HEK293 (cell line): ENCODE data around the gene ZNF41.

Experiments
- CTCF ChIA-PET: fragments of 350-600 bp; formaldehyde crosslinking; extraction: SDS; loops from one replicate; lab custom pipeline; 2021; ENCODE audit warnings: antibody characterized with exemption; lab: Yijun Ruan, JAX
- POLR2A ChIA-PET: fragments of 300-600 bp; formaldehyde crosslinking; extraction: SDS; loops from one replicate; lab custom pipeline; 2020; ENCODE audit warnings: antibody characterized with exemption, inconsistent platforms; lab: Yijun Ruan, JAX
- H3K27ac ChIP-seq: fragments of 200-500 bp; sonication (Bioruptor generic); 2 replicates; pipeline ENCODE4 v1.5.1; 2014; ENCODE audit warnings: low read depth, low read length, control low read depth, inconsistent platforms; ENCODE audit errors: extremely low read depth
- H3K36me3 ChIP-seq, 2 experiments: fragments of 200-500 bp in 1 of 2; sonication (Bioruptor generic) in 1 of 2; 1 replicate in 1 of 2; 2 replicates in 1 of 2; pipeline ENCODE4 v1.5.1; 2014 to 2017; ENCODE audit warnings: inconsistent platforms in 2 of 2, low read length in 2 of 2; ENCODE audit not compliant: control insufficient read depth in 2 of 2, insufficient read depth in 1 of 2
- H3K4me1 ChIP-seq: fragments of 200-500 bp; sonication (Bioruptor generic); 2 replicates; pipeline ENCODE4 v1.5.1; 2014; ENCODE audit warnings: mild to moderate bottlenecking, low read length, inconsistent platforms; ENCODE audit not compliant: control insufficient read depth, insufficient read depth
- H3K4me3 ChIP-seq: 2 replicates; pipeline ENCODE4 v1.5.1; 2011; ENCODE audit warnings: low read depth, mild to moderate bottlenecking, control low read depth, low read length, moderate library complexity
- H3K9me3 ChIP-seq: fragments of 200-500 bp; sonication (Bioruptor generic); 2 replicates; pipeline ENCODE4 v1.5.1; 2014; ENCODE audit warnings: low read depth, low read length, inconsistent platforms; ENCODE audit not compliant: control insufficient read depth, insufficient read depth
- GLIS1 ChIP-seq: fragments of 450-650 bp; formaldehyde crosslinking; IDR thresholded peaks from 2 replicates; pipeline ENCODE4 v1.5.1; 2016; ENCODE audit warnings: missing biosample characterization, missing genetic modification characterization
- HOXA7 ChIP-seq: sonication (generic); formaldehyde crosslinking; IDR thresholded peaks from 2 replicates; pipeline ENCODE4 v1.8.1; 2022; ENCODE audit warnings: missing genetic modification reagents, borderline replicate concordance
- IKZF3 ChIP-seq: fragments of 450-650 bp; IDR thresholded peaks from 2 replicates; pipeline ENCODE4 v1.5.0; 2018; ENCODE audit warnings: missing biosample characterization, mild to moderate bottlenecking, missing genetic modification characterization, moderate library complexity
- KLF7 ChIP-seq: fragments of 450-650 bp; formaldehyde crosslinking; IDR thresholded peaks from 2 replicates; pipeline ENCODE4 v1.5.1; 2016; ENCODE audit warnings: missing biosample characterization, missing genetic modification characterization, borderline replicate concordance
- KLF9 ChIP-seq: fragments of 450-650 bp; formaldehyde crosslinking; IDR thresholded peaks from 2 replicates; pipeline ENCODE4 v1.5.1; 2016; ENCODE audit warnings: missing biosample characterization, missing genetic modification characterization, low read depth
- PRDM4 ChIP-seq: fragments of 450-650 bp; formaldehyde crosslinking; IDR thresholded peaks from 2 replicates; pipeline ENCODE4 v1.5.1; 2017; ENCODE audit warnings: missing biosample characterization, missing genetic modification characterization
- SP3 ChIP-seq: fragments of 450-650 bp; formaldehyde crosslinking; IDR thresholded peaks from 2 replicates; pipeline ENCODE4 v1.5.1; 2016; ENCODE audit warnings: missing biosample characterization, missing genetic modification characterization
- ZBTB17 ChIP-seq: fragments of 450-650 bp; formaldehyde crosslinking; IDR thresholded peaks from 2 replicates; pipeline ENCODE4 v1.5.1; 2016; ENCODE audit warnings: missing biosample characterization, missing genetic modification characterization
- ZBTB48 ChIP-seq: fragments of 450-650 bp; formaldehyde crosslinking; IDR thresholded peaks from 2 replicates; pipeline ENCODE4 v1.5.1; 2016; ENCODE audit warnings: missing biosample characterization, missing genetic modification characterization
- ZIC2 ChIP-seq: fragments of 450-650 bp; formaldehyde crosslinking; IDR thresholded peaks from 2 replicates; pipeline ENCODE4 v1.5.1; 2016; ENCODE audit warnings: missing biosample characterization, missing genetic modification characterization
- ZNF121 ChIP-seq: fragments of 450-650 bp; formaldehyde crosslinking; IDR thresholded peaks from 2 replicates; pipeline ENCODE4 v1.5.1; 2016; ENCODE audit warnings: missing biosample characterization, missing genetic modification characterization
- ZNF248 ChIP-seq: fragments of 450-650 bp; formaldehyde crosslinking; IDR thresholded peaks from 2 replicates; pipeline ENCODE4 v1.5.1; 2017; ENCODE audit warnings: missing biosample characterization, missing genetic modification characterization
- ZNF266 ChIP-seq: fragments of 450-650 bp; formaldehyde crosslinking; IDR thresholded peaks from 2 replicates; pipeline ENCODE4 v1.5.1; 2016; ENCODE audit warnings: missing biosample characterization, missing genetic modification characterization, low read depth
- ZNF335 ChIP-seq: fragments of 450-650 bp; formaldehyde crosslinking; conservative IDR thresholded peaks from 2 replicates; pipeline ENCODE4 v1.5.1; 2016; ENCODE audit warnings: missing biosample characterization, missing genetic modification characterization
- ZNF473 ChIP-seq: fragments of 450-650 bp; formaldehyde crosslinking; IDR thresholded peaks from 2 replicates; pipeline ENCODE4 v1.5.1; 2017; ENCODE audit warnings: missing biosample characterization, missing genetic modification characterization
- ZNF626 ChIP-seq: fragments of 450-650 bp; sonication (Bioruptor Pico); formaldehyde crosslinking; IDR thresholded peaks from 2 replicates; pipeline ENCODE4 v1.5.1; 2018; ENCODE audit warnings: missing biosample characterization, missing genetic modification characterization, inconsistent platforms
- ZNF664 ChIP-seq: fragments of 450-650 bp; formaldehyde crosslinking; IDR thresholded peaks from 2 replicates; pipeline ENCODE4 v1.5.1; 2016; ENCODE audit warnings: missing biosample characterization, missing genetic modification characterization
- ZNF677 ChIP-seq: fragments of 450-650 bp; IDR thresholded peaks from 2 replicates; pipeline ENCODE4 v1.5.0; 2018; ENCODE audit warnings: missing biosample characterization, mild to moderate bottlenecking, missing genetic modification characterization, moderate library complexity
- ZNF692 ChIP-seq: fragments of 450-650 bp; formaldehyde crosslinking; IDR thresholded peaks from 2 replicates; pipeline ENCODE4 v1.5.1; 2016; ENCODE audit warnings: missing biosample characterization, missing genetic modification characterization
- ZNF776 ChIP-seq: fragments of 450-650 bp; formaldehyde crosslinking; IDR thresholded peaks from 2 replicates; pipeline ENCODE4 v1.5.0; 2017; ENCODE audit warnings: missing biosample characterization, missing genetic modification characterization, borderline replicate concordance
- ZNF777 ChIP-seq: fragments of 450-650 bp; formaldehyde crosslinking; IDR thresholded peaks from 2 replicates; pipeline ENCODE4 v1.5.1; 2017; ENCODE audit warnings: missing biosample characterization, missing genetic modification characterization, borderline replicate concordance
- ZSCAN16 ChIP-seq: fragments of 450-650 bp; formaldehyde crosslinking; IDR thresholded peaks from 2 replicates; pipeline ENCODE4 v1.5.1; 2016; ENCODE audit warnings: missing biosample characterization, missing genetic modification characterization
- TF ChIP-seq, protein P1 (sequence below): fragments of 450-650 bp; IDR thresholded peaks from 2 replicates; pipeline ENCODE4 v1.5.1; 2018; ENCODE audit warnings: missing biosample characterization, mild to moderate bottlenecking, missing genetic modification characterization
- TF ChIP-seq, protein P2 (sequence below): fragments of 450-650 bp; formaldehyde crosslinking; IDR thresholded peaks from 2 replicates; pipeline ENCODE4 v1.5.1; 2017; ENCODE audit warnings: missing biosample characterization, mild to moderate bottlenecking, missing genetic modification characterization, moderate library complexity

Gene ZNF41

DNA sequence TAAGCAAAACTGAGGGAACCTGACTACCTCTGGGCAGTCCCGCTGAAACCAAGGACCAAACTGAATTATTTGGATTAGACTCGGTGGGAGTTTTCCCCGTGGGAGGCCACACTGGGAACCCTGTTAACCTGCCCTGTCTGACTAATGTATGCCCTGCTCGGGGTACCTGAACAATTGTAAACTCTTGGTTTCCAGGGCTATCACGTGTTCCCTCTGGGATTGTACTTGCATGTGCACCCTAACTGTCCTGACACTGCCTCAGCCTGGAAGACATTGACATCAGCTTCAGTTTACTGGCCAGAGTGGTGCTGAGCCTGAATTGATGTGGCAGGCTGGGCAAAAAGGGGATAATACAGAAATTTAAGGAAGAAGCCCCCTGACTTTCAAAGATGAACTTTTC lies 20.1 kb upstream of the ZNF41 start:
- Histone ChIP-seq H3K4me1 (no peaks in the 10 kb centered on the region), H3K27ac (no peak overlapping the region), H3K36me3 (no peaks in the 10 kb centered on the region), H3K4me3 (no peak overlapping the region), H3K9me3 (no peaks in the 10 kb centered on the region)
- no peak for TF ChIP-seq HOXA7 (CRISPR knock-in tag)
- no peak for TF ChIP-seq KLF7 (tag by site-specific recombination)
- no peak for TF ChIP-seq ZNF266 (tag by site-specific recombination)
- no peak for TF ChIP-seq ZBTB17 (tag by site-specific recombination)
- TF ChIP-seq KLF9 (tag by site-specific recombination): no peak
- no peak for TF ChIP-seq PRDM4
- TF ChIP-seq ZNF664 (tag by site-specific recombination): no peak
- TF ChIP-seq ZNF121 (tag by site-specific recombination): no peak
- 0 out of 2 replicates have a peak, but pooled peaks have one; percentile 8 for TF ChIP-seq GLIS1 (tag by site-specific recombination)
- no peak for TF ChIP-seq ZNF776
- TF ChIP-seq ZNF473: no peak
- peak; percentile 81 for TF ChIP-seq ZBTB48 (tag by site-specific recombination)
- no peak for TF ChIP-seq ZNF626 (tag by site-specific recombination)
- TF ChIP-seq ZIC2: peak; percentile 77
- TF ChIP-seq SP3 (tag by site-specific recombination): no peak
- ChIA-PET CTCF (interaction anchor here (1.2 kb wide), 1 partner anchor 16 kb away, joined by 4 read pairs; no protein-coding TSS in a partner anchor), POLR2A (no interaction called here)

DNA sequence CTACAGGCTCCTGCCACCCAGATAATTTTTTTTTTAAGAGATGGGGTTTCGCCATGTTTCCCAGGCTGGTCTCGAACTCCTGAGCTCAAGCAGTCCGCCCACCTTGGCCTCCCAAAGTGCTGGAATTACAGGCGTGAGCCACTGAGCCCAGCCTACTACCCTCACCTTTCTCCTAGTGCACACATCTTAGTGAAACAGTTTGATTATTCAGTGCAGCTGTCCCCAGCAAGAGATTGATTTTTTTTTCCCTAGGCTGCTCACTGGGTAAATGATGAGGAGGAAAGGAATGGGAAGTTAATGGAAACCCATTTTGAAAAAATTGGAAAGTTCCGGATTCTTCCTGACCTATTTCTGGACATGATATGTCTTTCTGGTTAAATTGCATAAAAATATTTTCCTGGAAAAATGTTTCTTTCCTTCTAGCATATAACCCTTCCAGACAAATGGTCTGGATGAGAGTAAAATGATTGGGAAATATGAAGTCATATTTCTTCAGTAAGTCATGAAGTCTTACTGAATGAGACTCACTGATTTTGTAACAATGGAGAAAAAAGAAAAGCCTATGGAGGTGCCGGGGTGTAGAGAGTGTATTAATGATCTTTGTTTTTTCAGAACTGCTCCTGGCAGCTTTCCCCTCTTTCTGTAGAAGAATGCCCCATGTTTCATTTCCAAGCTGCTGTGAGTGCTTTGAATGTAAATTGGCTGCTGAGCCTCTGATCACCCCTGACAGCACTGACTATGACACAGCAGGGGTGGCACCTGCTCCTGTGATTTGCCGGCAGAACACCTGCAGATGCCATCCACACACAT lies 19.5 kb upstream of the ZNF41 start:
- CTCF ChIA-PET: interaction anchor here (1.1 to 4.0 kb wide), 3 partner anchors 15 to 30 kb away, joined by 4 to 33 read pairs (median 4); no protein-coding TSS in a partner anchor

More for the DNA sequence above, 19.5 kb upstream of the ZNF41 start:
- Histone ChIP-seq H3K27ac (no peak overlapping the region), H3K36me3 (no peaks in the 10 kb centered on the region), H3K9me3 (no peaks in the 10 kb centered on the region), H3K4me3 (no peak overlapping the region), H3K4me1 (no peaks in the 10 kb centered on the region)
- POLR2A ChIA-PET: interaction anchor here (1.2 kb wide), 1 partner anchor 53 kb away, joined by 5 read pairs; no protein-coding TSS in a partner anchor
- TF ChIP-seq ZNF692: no peak
- no peak for TF ChIP-seq ZNF677 (tag by site-specific recombination)
- TF ChIP-seq ZNF248 (tag by site-specific recombination): no peak
- no peak for TF ChIP-seq ZNF335
- TF ChIP-seq ZSCAN16 (tag by site-specific recombination): no peak
- TF ChIP-seq, protein P1, sequence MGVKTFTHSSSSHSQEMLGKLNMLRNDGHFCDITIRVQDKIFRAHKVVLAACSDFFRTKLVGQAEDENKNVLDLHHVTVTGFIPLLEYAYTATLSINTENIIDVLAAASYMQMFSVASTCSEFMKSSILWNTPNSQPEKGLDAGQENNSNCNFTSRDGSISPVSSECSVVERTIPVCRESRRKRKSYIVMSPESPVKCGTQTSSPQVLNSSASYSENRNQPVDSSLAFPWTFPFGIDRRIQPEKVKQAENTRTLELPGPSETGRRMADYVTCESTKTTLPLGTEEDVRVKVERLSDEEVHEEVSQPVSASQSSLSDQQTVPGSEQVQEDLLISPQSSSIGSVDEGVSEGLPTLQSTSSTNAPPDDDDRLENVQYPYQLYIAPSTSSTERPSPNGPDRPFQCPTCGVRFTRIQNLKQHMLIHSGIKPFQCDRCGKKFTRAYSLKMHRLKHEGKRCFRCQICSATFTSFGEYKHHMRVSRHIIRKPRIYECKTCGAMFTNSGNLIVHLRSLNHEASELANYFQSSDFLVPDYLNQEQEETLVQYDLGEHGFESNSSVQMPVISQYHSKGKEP (tag by site-specific recombination): no peak
- TF ChIP-seq, protein P2, sequence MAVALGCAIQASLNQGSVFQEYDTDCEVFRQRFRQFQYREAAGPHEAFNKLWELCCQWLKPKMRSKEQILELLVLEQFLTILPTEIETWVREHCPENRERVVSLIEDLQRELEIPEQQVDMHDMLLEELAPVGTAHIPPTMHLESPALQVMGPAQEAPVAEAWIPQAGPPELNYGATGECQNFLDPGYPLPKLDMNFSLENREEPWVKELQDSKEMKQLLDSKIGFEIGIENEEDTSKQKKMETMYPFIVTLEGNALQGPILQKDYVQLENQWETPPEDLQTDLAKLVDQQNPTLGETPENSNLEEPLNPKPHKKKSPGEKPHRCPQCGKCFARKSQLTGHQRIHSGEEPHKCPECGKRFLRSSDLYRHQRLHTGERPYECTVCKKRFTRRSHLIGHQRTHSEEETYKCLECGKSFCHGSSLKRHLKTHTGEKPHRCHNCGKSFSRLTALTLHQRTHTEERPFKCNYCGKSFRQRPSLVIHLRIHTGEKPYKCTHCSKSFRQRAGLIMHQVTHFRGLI (tag by site-specific recombination): no peak
- no peak for TF ChIP-seq ZNF777
- TF ChIP-seq IKZF3 (tag by site-specific recombination): no peak
